Adipose tissue (tissue), 3 donors: ENCODE measurements around the gene HLCS. TPM values are rescaled to one million over a fixed set of nuclear protein-coding genes. Genes with fewer than 3 reads are reported as not detected.
"Not testable (repeated sequence)": the region's sequence is repeated elsewhere in the genome, so short reads cannot be mapped to it uniquely, and the experiment has no call there.

Experiments used
- H3K27ac ChIP-seq: one replicate; pipeline ENCODE4 v1.5.1; 2013; ENCODE audit warnings: low read depth, low read length
- WGBS, 3 donors: extraction: QIAGEN DNeasy Blood & Tissue Kit; methylation state at CpG; one replicate each; pipeline ENCODE4 v1.1.7; 2013; 5-methylcytosine and 5-hydroxymethylcytosine counted together
- polyA plus RNA-seq, 3 donors: library from polyadenylated mRNA; stranded (reverse); fragments of 200-250 nt; gene quantifications; one replicate each; pipeline ENCODE4 v1.2.3, GENCODE V29; 2013
- donor health status: healthy with polysubstance abuse.
- donor health status: Bipolar disorder and iron deficiency.
- donor health status: healthy.

The HLCS gene
- polyA plus RNA-seq, 3 donors = 6.0 to 7.8 (median 7.3) TPM

- 66 to 91% (median 85%) methylated on average over 4 of the region's 4 CpGs for WGBS, 3 donors
- no peak overlapping the region for H3K27ac ChIP-seq
Measured at GRCh38 chr21:36846631-36847030, 119.8 kb downstream of the HLCS start.

DNA sequence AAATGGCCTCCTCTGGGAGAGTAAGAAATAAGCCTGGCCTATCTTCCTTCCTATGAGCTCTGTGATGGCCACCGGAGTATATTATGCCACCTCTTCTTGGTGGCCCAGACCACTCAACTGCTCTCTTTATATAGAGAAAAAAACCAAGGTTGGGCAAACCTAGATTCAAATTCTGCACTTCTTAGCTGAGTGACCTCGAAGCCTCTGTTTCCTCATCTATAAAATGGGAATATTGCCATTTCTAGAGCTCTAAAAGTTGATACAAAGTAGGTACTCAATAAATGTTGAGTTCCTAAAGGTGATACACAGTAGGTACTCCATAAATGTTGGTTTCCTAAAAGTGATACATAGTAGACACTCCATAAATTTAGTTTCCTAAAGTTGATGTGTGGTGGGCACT is 120.7 kb downstream of the HLCS start:
- H3K27ac ChIP-seq = no peak overlapping the region
- 97 to 100% (median 98%) methylated on average over 2 of the region's 2 CpGs for WGBS, 3 donors

- WGBS, 3 donors = 91 to 98% (median 95%) methylated on average over 10 of the region's 10 CpGs
- no peak overlapping the region for H3K27ac ChIP-seq
Measured at GRCh38 chr21:36845070-36845469, 121.4 kb downstream of the HLCS start.

- WGBS, 3 donors = 95 to 99% (median 95%) methylated on average over 3 of the region's 3 CpGs
- H3K27ac ChIP-seq = no peak overlapping the region
Measured at GRCh38 chr21:36841866-36842265, 124.6 kb downstream of the HLCS start.

GRCh38 chr21:36839735-36840134 is 126.7 kb downstream of the HLCS start:
- no peak overlapping the region for H3K27ac ChIP-seq
- WGBS, 3 donors = 86 to 87% (median 86%) methylated on average over 3 of the region's 3 CpGs

GRCh38 chr21:36839123-36839522 is 127.3 kb downstream of the HLCS start:
- no peak overlapping the region for H3K27ac ChIP-seq
- WGBS, 3 donors = 75 to 80% (median 77%) methylated on average over 6 of the region's 6 CpGs

DNA sequence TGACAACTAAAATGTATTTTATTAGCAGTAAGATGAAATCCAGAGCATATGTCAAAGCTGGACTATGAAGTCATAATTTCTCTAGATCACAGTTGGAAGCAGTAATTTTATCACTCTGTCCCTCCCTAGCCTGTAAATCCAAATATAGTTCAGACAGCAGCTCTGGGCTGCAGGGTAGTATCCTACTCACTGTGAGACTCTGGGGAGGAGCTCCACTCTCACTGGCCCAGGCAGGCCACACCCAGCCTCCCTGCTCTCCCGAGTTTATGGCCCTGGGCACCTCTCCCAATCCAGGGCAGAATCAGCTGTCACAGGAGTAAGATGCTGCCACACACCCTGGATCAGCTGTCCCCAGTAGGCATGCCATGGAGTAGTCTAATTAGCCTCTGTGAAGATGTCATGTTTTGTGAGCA is 131.1 kb downstream of the HLCS start:
- H3K27ac ChIP-seq = no peak overlapping the region
- 23 to 42% (median 34%) methylated on average over 1 of the region's 1 CpG for WGBS, 3 donors

- 97 to 99% (median 99%) methylated on average over 4 of the region's 4 CpGs for WGBS, 3 donors
- H3K27ac ChIP-seq = no peak overlapping the region
Measured at GRCh38 chr21:36834192-36834591, 132.3 kb downstream of the HLCS start.

DNA sequence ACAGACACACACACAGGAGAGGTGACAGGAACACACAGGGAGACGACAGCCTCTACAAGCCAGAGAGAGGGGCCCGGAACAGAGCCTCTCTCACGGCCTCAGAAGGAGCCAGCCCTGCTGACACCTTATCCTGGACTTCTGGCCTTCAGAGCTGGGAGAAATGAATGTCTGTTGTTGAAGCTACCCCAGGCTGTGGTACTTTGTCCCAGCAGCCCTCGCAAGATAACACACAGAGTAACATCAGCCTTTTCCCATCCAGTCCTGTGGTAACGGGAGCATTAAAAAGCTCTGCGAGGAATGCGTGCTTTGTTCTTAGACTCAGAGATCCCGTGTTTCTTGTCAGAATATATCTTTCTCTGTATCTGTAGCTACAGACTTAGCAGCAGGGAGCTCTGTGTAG is 136.4 kb downstream of the HLCS start:
- 86 to 91% (median 91%) methylated on average over 8 of the region's 8 CpGs for WGBS, 3 donors
- H3K27ac ChIP-seq = no peak overlapping the region

GRCh38 chr21:36828891-36829515 is 137.5 kb downstream of the HLCS start:
- WGBS, 3 donors = 75 to 83% (median 82%) methylated on average over 4 of the region's 4 CpGs
- no peak overlapping the region for H3K27ac ChIP-seq

- WGBS, 3 donors = 88 to 90% (median 89%) methylated on average over 3 of the region's 3 CpGs
- no peak overlapping the region for H3K27ac ChIP-seq
Measured at GRCh38 chr21:36828208-36828607, 138.3 kb downstream of the HLCS start.

DNA sequence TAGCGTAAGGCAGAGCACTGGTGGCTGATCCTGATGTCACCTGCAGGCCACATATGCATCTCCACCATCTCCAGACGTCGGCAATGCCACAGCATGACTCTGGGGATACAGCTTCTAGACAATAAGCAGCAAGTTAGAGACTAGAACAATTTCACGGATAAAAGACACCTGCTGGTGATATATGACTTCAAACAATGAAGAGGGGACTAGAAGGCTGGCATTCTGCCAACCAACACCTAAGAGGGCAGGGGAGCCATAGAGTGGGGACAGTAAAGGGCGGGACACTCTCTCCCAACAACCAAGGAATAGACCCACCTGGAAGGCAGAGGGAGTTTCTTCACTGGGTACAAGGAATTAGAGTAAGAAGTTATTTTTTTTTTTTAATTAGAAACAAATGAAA is 140.8 kb downstream of the HLCS start:
- no peak overlapping the region for H3K27ac ChIP-seq
- WGBS, 3 donors = 84 to 97% (median 93%) methylated on average over 5 of the region's 5 CpGs

DNA sequence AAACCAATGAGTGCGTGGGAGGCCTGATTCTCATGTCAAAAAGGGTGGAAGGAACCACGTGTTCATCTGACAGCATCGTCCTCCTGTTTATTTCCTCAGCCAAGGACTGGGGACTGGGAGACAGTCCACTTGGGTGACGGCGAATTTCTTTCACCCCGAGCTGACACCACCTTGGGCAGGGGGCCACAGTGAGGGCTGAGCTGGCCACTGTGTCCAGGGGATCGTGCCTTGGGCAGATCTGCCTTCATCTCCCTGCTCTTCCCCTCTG is 145.5 kb downstream of the HLCS start:
- H3K27ac ChIP-seq = no peak overlapping the region
- 70 to 82% (median 78%) methylated on average over 7 of the region's 7 CpGs for WGBS, 3 donors

DNA sequence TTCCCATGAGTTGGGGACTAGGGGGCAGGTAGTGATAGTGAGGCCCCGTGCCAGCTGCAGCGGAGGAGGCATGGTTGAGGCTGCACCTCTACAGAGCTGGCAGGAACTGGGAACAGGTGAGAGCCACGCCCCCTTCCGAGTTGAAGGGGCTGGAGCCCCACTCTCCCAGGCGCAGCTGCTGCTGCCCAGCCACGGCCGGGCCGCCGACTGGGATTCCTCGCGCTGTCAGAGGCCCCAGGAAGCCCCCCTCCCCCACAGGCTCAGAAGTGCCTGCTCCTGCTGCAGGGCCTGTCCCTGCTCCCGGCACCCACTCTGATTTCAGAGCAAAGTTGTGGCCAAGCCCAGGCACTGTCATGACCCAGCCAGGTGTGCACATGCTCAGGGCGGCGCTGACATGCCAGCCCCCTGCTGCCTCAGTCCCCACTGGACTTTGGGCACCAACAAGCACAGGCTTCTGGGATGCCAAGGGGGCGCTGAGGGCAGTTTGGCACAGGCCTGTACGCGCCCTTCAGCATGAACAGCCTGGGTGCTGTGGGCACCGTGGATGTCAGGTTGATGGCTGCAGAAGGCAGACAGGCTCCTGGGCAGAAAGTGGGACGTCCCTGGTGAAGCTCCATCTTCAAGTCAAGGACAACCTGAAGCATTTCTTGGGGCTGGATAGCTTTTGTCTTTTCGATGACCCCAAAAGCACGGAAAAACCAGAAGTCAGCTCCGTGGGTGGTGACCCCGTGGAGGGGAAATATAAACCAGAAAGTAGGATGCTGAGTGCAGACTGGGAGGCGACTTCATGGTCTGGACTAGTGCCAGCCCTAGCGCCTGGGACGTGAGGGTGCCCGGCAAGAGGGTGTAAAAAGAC is 146.1 kb downstream of the HLCS start:
- 77 to 86% (median 84%) methylated on average over 27 of the region's 27 CpGs for WGBS, 3 donors
- H3K27ac ChIP-seq = no peak overlapping the region

DNA sequence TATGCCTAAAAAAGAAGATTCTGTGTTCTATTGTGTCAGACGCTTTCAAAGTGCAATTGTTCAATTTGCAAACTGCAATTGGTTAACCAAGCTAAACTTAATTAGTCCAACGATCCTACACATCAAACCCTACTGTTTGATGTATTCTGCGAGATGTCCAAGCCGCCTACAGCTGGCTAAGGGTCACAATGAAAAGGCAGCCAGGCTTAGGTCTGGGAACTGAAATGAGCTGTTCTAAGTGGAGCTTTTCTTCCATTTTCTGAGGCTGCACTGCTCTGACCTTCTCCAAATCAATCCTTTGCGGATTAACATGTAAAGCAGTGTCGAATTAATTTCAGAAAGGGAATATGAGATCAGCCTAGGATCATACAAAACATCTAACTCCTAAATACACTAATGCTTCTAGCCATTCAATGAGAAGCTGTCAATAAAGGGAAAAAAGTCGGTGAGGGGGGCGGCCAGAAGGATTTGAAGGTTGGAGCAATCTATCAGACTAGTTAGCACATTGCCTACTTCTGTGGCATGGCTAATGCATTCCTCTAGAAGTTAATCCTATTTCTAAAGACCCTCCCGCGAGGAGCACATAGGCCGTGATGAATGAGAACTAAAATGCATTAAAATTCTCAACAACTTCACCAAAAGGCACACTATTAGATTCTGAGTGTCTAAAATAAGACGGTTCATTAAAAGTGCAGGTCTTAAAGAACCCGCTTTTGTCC is 148.6 kb downstream of the HLCS start:
- WGBS, 3 donors = 87 to 95% (median 93%) methylated on average over 13 of the region's 13 CpGs

DNA sequence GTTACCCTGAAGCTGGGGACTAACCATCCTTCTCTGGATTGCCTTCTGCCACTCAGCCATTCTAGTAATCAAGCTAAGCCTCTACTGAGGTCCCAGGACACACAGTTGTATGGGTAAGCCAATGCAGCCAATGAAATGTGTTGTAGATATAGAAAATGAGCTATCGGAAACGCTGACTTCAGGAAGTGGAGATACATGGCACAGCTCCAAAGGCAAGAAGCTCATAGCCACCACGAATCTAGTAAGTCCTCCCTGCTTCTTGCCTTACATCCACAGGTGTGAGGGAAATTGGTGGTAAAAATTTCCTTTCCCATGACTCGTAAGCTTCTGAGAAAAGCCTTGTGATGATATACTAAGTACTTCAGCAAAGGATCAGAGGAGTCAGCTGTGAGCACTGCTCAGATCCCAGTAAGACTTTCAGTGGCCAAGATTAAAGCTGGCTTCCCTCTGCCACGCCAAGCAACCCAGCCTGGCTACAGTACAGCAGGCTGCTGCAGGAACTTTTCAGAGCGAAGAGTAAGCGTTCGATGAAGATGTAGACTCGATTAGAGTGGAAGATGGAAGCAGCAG is 149.8 kb downstream of the HLCS start:
- 83 to 86% (median 84%) methylated on average over 9 of the region's 9 CpGs for WGBS, 3 donors

More for the DNA sequence above, 148.6 kb downstream of the HLCS start:
- H3K27ac ChIP-seq = no peak overlapping the region

DNA sequence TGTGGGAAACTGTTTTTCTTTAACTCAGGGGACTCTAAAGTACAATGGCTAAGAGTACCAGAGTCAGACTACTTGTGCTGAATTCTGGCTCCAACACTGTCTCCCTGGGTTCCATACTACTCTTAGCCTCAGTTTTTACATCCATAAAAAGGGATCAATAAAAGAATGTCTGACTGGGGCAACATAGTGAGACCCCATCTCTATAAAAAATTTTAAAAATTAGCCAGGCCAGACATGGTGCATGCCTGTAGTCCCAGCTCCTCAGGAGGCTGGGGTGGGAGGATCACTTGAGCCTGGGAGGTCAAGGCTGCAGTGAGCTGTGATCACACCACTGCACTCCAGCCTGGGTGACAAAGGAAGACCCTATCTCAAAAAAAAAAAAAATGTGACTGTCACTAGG is 150.4 kb downstream of the HLCS start:
- H3K27ac ChIP-seq = not testable (repeated sequence)

More for the DNA sequence above, 149.8 kb downstream of the HLCS start:
- no peak overlapping the region for H3K27ac ChIP-seq

DNA sequence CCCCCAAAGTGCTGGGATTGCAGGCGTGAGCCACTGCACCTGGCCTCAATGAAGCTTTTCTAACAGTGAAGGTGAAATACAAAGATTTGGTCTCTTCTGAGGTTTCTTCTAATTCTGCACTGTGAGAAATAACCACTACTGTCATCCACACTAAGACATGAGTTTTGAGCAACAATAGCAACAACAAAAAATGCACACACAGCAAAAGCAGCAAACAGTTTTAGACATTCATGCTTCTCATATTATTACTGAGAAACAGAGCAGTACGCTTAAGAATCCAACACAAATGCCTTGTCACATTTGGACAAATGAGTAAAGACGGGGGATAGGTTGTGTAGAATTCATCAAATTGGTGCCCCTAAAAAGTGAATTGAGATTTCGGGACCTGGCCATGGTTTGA is 151.2 kb downstream of the HLCS start:
- WGBS, 3 donors = 95 to 98% (median 96%) methylated on average over 4 of the region's 4 CpGs
- no peak overlapping the region for H3K27ac ChIP-seq

GRCh38 chr21:36813052-36813451 is 153.4 kb downstream of the HLCS start:
- H3K27ac ChIP-seq = no peak overlapping the region
- 69 to 80% (median 80%) methylated on average over 3 of the region's 3 CpGs for WGBS, 3 donors
